Liver (tissue), 9 donors: Measurements from ENCODE around the gene WWC2. TPM values are rescaled to one million over a fixed set of nuclear protein-coding genes. Genes with fewer than 3 reads are reported as not detected.
A peak's percentile ranks its signal among the peaks of the same experiment; 100 is the strongest.

Source experiments
- DNase-seq: peaks from one replicate; pipeline ENCODE4 v3.0.0-alpha.2; 2017; ENCODE audit warnings: low spot score
- H3K27ac ChIP-seq, 2 donors: one replicate each; pipeline ENCODE4 v1.7.0; 2013; ENCODE audit warnings: inconsistent platforms in 2 of 2, low read length in 2 of 2, control low read depth in 1 of 2, low read depth in 1 of 2, mild to moderate bottlenecking in 1 of 2
- H3K27me3 ChIP-seq, 4 donors: one replicate each; pipeline versions ENCODE4 v1.6.1 to v1.7.0; 2013; ENCODE audit warnings: low read length in 3 of 4, inconsistent platforms in 1 of 4, mild to moderate bottlenecking in 1 of 4, moderate library complexity in 1 of 4; ENCODE audit not compliant: control insufficient read depth in 4 of 4, insufficient read depth in 4 of 4
- H3K36me3 ChIP-seq, 4 donors: one replicate each; pipeline versions ENCODE4 v1.6.1 to v1.7.0; 2013; ENCODE audit warnings: low read length in 3 of 4, mild to moderate bottlenecking in 3 of 4, low read depth in 1 of 4, moderate library complexity in 1 of 4; ENCODE audit not compliant: control insufficient read depth in 4 of 4, insufficient read depth in 3 of 4
- H3K4me1 ChIP-seq, 4 donors: one replicate each; pipeline versions ENCODE4 v1.6.1 to v1.7.0; 2013; ENCODE audit warnings: low read length in 3 of 4, mild to moderate bottlenecking in 3 of 4, moderate library complexity in 1 of 4; ENCODE audit not compliant: control insufficient read depth in 4 of 4, insufficient read depth in 4 of 4
- H3K4me3 ChIP-seq, 3 donors: one replicate each; pipeline versions ENCODE4 v1.6.1 to v1.7.0; 2013; ENCODE audit warnings: low read length in 3 of 3, control low read depth in 1 of 3, low read depth in 1 of 3, mild to moderate bottlenecking in 1 of 3
- H3K9ac ChIP-seq, 2 donors: one replicate each; pipeline ENCODE4 v1.7.0; 2013; ENCODE audit warnings: low read length in 2 of 2, mild to moderate bottlenecking in 2 of 2, moderate library complexity in 2 of 2, control low read depth in 1 of 2, low read depth in 1 of 2
- H3K9me3 ChIP-seq, 4 donors: one replicate each; pipeline versions ENCODE4 v1.6.1 to v1.7.0; 2013; ENCODE audit warnings: low read length in 3 of 4; ENCODE audit not compliant: control insufficient read depth in 4 of 4
- ATF3 ChIP-seq: IDR thresholded peaks from 2 replicates; pipeline ENCODE4 v1.6.1; 2016; ENCODE audit warnings: antibody characterized with exemption
- CTCF ChIP-seq: fragments of 150-350 bp; IDR thresholded peaks from 2 replicates; pipeline ENCODE4 v1.5.1; 2017; ENCODE audit warnings: improper control_type of control experiment, low read depth, low read length; ENCODE audit not compliant: missing input control
- EGR1 ChIP-seq, 2 donors: IDR thresholded peaks; 2 replicates each; pipeline ENCODE4 v1.6.1; 2016 to 2018; ENCODE audit warnings: antibody characterized with exemption in 2 of 2, low read depth in 2 of 2
- FOXA1 ChIP-seq: IDR thresholded peaks from 2 replicates; pipeline ENCODE4 v1.6.1; 2016; ENCODE audit warnings: antibody characterized with exemption
- FOXA2 ChIP-seq: IDR thresholded peaks from 2 replicates; pipeline ENCODE4 v1.6.1; 2016; ENCODE audit warnings: antibody characterized with exemption
- HNF4A ChIP-seq, 2 donors: conservative IDR thresholded peaks; 2 replicates each; pipeline ENCODE4 v1.6.1; 2016; ENCODE audit warnings: antibody characterized with exemption in 2 of 2, mild to moderate bottlenecking in 2 of 2
- JUND ChIP-seq, 2 donors: IDR thresholded peaks; 2 replicates each; pipeline ENCODE4 v1.6.1; 2016; ENCODE audit warnings: antibody characterized with exemption in 2 of 2
- MAX ChIP-seq: IDR thresholded peaks from 2 replicates; pipeline ENCODE4 v1.6.1; 2016; ENCODE audit warnings: antibody characterized with exemption
- NR2F2 ChIP-seq: IDR thresholded peaks from 2 replicates; pipeline ENCODE4 v1.6.1; 2016; ENCODE audit warnings: antibody characterized with exemption
- RAD21 ChIP-seq, 2 donors: IDR thresholded peaks; 2 replicates each; pipeline ENCODE4 v1.6.1; 2016; ENCODE audit warnings: antibody characterized with exemption in 2 of 2, mild to moderate bottlenecking in 2 of 2
- TAF1 ChIP-seq: conservative IDR thresholded peaks from 2 replicates; pipeline ENCODE4 v1.6.1; 2016; ENCODE audit warnings: antibody characterized with exemption, mild to moderate bottlenecking
- YY1 ChIP-seq: IDR thresholded peaks from 2 replicates; pipeline ENCODE4 v1.6.1; 2016; ENCODE audit warnings: antibody characterized with exemption, mild to moderate bottlenecking
- WGBS: extraction: QIAGEN DNeasy Blood & Tissue Kit; methylation state at CpG from one replicate; pipeline ENCODE4 v1.1.7; 2013; 5-methylcytosine and 5-hydroxymethylcytosine counted together
- polyA plus RNA-seq, 2 donors: library from polyadenylated mRNA; stranded (reverse) in 1 of 2; unstranded in 1 of 2; fragments of 200-250 nt in 1 of 2; fragments of >200 nt in 1 of 2; fragmentation: Nextera tagmentation in 1 of 2; extraction: Ambion mirVana in 1 of 2; gene quantifications; one replicate each; pipeline versions ENCODE4 v1.2.1 to v1.2.3, GENCODE V29; 2013 to 2015
- total RNA-seq, 2 donors: library from RNA; depleted of rRNA; stranded (reverse); fragments of >200 nt; gene quantifications; one replicate each; pipeline ENCODE4 v1.2.3, GENCODE V29; 2014
- donor health status: healthy.
- donor health status: healthy.
- donor health status: healthy.
- donor health status: healthy.
- donor health status: healthy.

Gene WWC2
- total and polyA plus RNA-seq, 4 donors = 8.6 to 60.1 (median 13.3) TPM

GRCh38 chr4:183287309-183287659 lies 188.2 kb downstream of the WWC2 start:
- Histone ChIP-seq H3K27ac (peak overlapping the region in 1 of 2 donors; percentile 21), H3K4me1 (peaks cover 3 to 32% (median 23%) of the 10 kb centered on the region in 4 donors), H3K27me3 (no peaks in the 10 kb centered on the region), H3K9ac (no peak overlapping the region), H3K36me3 (peaks cover 2 to 41% (median 25%) of the 10 kb centered on the region in 4 donors), H3K4me3 (no peak overlapping the region), H3K9me3 (no peaks in the 10 kb centered on the region)
- no peak for DNase-seq
- TF ChIP-seq ATF3 (no peak), HNF4A (conservative IDR thresholded peaks at IDR 0.05) (peak in 1 of 2 donors; percentile 8)
- 25% methylated on average over 2 of the region's 2 CpGs for WGBS

- 65% methylated on average over 6 of the region's 6 CpGs for WGBS
- no peak overlapping the region for H3K4me3 ChIP-seq
- H3K27me3 ChIP-seq = no peaks in the 10 kb centered on the region
- H3K4me1 ChIP-seq = peaks cover 3 to 32% (median 23%) of the 10 kb centered on the region in 4 donors
- DNase-seq = no peak
- peaks cover 2 to 41% (median 23%) of the 10 kb centered on the region in 4 donors for H3K36me3 ChIP-seq
- no peak overlapping the region for H3K9ac ChIP-seq
- peak overlapping the region in 1 of 2 donors; percentile 21 for H3K27ac ChIP-seq
- TF ChIP-seq EGR1 (IDR thresholded peaks at IDR 0.05; ENCODE audit: low read depth in 2 of 2) (no peak), YY1 (no peak), ATF3 (no peak), RAD21 (IDR thresholded peaks at IDR 0.05) (no peak)
- no peaks in the 10 kb centered on the region for H3K9me3 ChIP-seq
Measured at GRCh38 chr4:183287677-183288076, 188.6 kb downstream of the WWC2 start.

GRCh38 chr4:183288955-183289354 lies 189.9 kb downstream of the WWC2 start:
- 97% methylated on average over 2 of the region's 2 CpGs for WGBS
- DNase-seq = no peak
- Histone ChIP-seq H3K9me3 (no peaks in the 10 kb centered on the region), H3K9ac (no peak overlapping the region), H3K4me1 (peaks cover 3 to 32% (median 23%) of the 10 kb centered on the region in 4 donors), H3K4me3 (no peak overlapping the region), H3K27ac (no peak overlapping the region), H3K27me3 (no peaks in the 10 kb centered on the region), H3K36me3 (peaks cover 2 to 35% (median 21%) of the 10 kb centered on the region in 4 donors)
- TF ChIP-seq NR2F2 = no peak
- no peak for TF ChIP-seq HNF4A (conservative IDR thresholded peaks at IDR 0.05)
- no peak for TF ChIP-seq MAX
- no peak for TF ChIP-seq FOXA1
- TF ChIP-seq TAF1 = no peak
- no peak for TF ChIP-seq JUND (IDR thresholded peaks at IDR 0.05)
- no peak for TF ChIP-seq CTCF

GRCh38 chr4:183289688-183290087 lies 190.6 kb downstream of the WWC2 start:
- peaks cover 3 to 32% (median 23%) of the 10 kb centered on the region in 4 donors for H3K4me1 ChIP-seq
- H3K27ac ChIP-seq = no peak overlapping the region
- H3K36me3 ChIP-seq = peaks cover 4 to 36% (median 16%) of the 10 kb centered on the region in 4 donors
- 94% methylated on average over 5 of the region's 5 CpGs for WGBS
- no peaks in the 10 kb centered on the region for H3K27me3 ChIP-seq
- TF ChIP-seq RAD21 (IDR thresholded peaks at IDR 0.05) = no peak
- TF ChIP-seq FOXA2 = no peak
- TF ChIP-seq TAF1 = no peak
- H3K9me3 ChIP-seq = no peaks in the 10 kb centered on the region
- H3K4me3 ChIP-seq = no peak overlapping the region
- DNase-seq = no peak
- H3K9ac ChIP-seq = no peak overlapping the region
